Cardiac septum (tissue), 1 donor: ENCODE results near the gene ECEL1. TPM values are rescaled to one million over a fixed set of nuclear protein-coding genes. Genes with fewer than 3 reads are reported as not detected.
"Not testable (repeated sequence)": the region's sequence is repeated elsewhere in the genome, so short reads cannot be mapped to it uniquely, and the experiment has no call there.

Source experiments
- DNase-seq: peaks from one replicate; pipeline ENCODE4 v3.0.0-alpha.2; 2020; ENCODE audit warnings: low spot score
- intact Hi-C: fragments of 100-400 bp; cut with DNase I; formaldehyde crosslinking; loops from one replicate; pipeline ENCODE4 v1.14.0; 2022
- total RNA-seq: library from RNA; stranded (reverse); fragmentation: NEBNext Ultra II Directional; extraction: Animal tissue kit (Norgen Biotek cat#: 25700); gene quantifications from one replicate; pipeline ENCODE4 v1.2.1, GENCODE V29; 2021
- donor health status: DM: no; HTN: no; CAD: no.

Gene ECEL1
- total RNA-seq, 1 donor from 2014 or later, result 0.27 TPM

DNA sequence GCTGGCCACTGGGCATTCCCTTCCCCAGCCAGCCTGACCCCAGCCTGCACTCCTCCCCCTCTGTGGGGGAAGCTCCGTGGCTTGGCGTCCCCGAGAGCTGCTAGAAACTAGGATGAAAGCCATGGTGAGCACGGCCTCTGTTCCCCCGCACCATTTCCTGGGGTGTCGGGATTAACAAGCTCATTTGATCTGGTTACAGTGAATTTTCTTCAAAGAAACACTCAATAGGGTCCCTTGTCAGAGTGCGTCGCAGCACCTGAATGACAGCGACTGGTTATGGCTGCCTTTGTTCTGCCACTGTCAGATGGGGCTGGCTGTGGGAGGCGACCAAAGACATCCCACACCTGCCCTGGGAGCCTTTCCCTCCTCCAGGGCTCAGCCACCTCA lies 39.3 kb downstream of the ECEL1 start:
- intact Hi-C loops, result no loop called here
- no peak for DNase-seq

DNA sequence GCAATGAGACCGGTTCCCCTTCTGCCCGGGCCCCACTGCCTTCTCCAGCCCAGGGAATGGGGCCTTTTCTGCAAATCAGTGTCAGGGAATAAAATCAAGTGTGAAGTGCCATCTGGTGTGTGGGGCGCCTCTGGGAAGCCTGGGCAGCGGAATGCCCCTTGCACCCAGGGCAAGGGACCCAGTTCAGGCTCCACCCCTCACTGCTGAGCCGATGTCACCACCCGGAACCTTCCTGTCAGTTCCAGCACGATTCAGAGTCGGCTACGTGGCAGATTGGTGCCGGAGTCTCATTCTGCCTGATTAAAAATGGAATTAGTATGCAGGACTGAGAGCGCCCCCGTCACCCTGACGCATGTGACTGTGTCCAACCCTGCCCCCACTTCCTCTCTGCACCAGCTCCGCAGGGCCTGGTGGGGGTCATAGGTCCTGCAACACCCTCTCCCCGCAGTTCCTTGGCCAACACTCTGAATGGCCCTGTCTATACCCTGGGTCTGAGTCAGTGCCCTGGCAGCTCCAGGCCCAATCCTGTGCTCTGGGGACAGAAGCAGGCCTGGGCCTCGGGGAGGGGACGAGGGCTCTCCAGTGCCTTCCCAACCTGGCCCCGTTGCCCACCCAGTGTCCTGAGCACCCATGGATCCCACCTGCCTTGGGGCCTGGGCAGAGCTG lies 39.9 kb downstream of the ECEL1 start:
- intact Hi-C loops, result loop anchor here (2.0 kb wide), 1 partner anchor 75 kb away; no protein-coding TSS in a partner anchor
- DNase-seq, result no peak

DNA sequence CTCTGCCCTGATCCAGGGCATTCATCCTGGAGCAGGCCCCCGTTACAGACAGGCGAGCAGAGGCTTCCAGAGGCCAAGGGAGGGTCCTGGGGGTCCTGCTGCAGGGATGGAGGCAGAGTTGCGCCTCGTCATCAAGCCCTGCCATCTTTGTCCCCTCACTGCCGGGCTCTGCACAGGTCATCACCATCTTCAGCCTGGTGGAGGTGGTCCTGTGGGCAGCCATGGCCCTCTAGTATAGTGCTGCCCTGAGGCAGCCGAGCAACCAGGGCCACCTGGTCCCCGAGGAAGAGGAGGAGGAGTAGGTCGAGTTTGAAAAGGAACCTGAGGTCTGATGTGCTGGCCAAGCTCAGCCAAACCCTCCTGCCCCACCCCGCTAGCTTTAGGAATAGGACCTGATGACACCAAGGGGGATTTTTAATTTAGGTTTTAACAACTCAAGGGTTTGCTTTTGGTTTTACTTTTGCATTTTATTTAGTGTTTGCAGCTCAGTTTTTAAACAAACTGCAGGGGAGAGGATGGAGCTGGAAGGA lies 40.5 kb downstream of the ECEL1 start:
- intact Hi-C loops, result loop anchor here (2.0 kb wide), 1 partner anchor 76 kb away; no protein-coding TSS in a partner anchor
- DNase-seq, result no peak

DNA sequence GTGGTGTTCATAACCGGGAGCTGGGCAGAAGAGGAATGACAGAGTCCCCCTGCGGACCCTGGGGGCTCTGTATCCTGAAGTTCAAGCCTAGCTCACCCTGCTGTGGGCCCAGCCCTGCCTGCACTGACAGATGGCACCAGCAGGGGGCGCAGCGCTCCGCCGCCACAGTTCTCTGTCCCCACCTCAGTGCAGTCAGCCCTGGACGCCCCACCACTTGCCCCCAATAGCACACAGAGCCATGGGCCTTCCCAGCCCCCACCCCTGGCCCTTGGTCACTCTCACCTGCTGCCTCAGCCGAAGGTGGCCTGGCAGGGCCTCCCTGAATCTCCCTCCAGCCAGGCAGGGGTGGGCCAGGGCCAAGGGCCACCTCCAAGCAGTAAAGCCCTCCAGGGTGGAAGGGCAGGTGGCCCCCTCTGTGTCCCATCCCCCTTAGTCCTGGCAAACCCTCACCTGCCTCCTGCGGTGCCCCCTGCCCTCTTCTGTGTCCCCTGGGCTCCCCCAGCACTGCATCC lies 41.3 kb downstream of the ECEL1 start:
- not testable (repeated sequence) for DNase-seq
- intact Hi-C loops, result loop anchor here (2.0 kb wide), 1 partner anchor 76 kb away; no protein-coding TSS in a partner anchor

DNA sequence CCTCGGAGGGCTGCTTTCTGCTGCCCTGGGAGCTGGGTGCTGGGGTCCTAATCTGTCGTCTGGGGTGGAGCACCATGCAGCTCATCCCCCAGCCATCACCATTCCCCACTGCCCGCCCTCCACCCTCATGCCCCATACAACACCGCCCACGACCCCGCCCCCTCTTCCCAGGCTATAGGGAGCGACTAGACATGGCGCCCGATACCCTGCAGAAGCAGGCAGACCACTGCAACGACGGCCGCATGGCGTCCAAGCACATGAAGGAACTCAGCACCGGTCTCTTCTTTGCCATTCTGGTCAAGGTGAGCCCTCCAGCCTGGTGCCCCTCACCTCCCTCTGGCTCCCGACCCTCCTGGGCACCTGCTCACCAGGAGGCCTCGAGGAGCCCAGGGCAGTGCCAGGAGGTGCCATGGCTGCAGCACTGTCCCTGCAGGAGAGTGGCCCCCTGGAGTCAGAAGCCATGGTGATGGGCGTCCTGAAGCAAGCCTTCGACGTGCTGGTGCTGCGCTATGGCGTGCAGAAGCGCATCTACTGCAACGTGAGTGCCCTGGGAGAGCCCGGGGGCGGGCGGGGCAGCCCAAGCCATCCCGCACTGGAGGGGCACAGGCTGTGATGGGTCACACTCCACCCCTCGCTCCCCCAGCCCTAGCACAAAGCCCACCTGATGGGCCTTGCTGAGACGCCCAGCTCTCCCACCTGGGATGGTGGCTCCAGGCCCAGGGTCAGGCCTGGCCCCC lies 42.3 kb downstream of the ECEL1 start:
- intact Hi-C loops, DNase-seq: not testable (repeated sequence)

DNA sequence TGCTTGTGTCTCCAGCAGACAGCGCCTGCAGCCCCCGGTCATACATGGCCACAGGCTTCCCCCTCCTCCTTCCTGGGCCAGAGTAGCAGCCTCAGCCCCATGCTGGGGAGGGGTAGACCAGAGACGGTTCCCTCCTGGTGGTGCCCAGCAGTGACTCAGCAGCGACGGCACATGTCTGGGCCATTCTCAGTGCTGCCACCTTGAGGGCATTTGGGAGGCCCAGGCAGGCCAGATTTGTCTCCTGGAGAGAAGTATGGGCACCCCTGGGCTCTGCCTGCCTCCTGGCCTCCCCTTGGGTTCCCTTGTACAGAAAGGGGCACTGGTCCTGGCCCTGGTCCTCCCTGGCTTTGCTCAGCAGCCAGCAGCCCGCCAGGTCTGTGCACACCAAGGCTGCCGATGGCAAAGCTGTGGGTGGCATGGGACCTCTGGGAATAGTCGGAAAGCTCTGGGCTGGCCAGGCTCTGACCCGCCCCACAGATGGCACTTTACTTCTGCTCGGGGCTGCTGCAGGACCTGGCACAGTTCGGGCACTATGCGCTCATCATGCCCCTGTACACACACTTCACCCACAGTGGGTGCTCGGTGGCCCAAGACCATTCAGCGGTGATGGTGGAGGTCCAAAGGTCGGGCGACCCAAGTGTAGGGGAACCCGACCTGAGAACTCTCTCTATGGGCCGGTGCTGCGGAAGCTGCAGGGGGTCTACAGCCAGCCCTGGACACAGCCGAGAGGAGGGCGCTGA lies 43.1 kb downstream of the ECEL1 start:
- DNase-seq, result no peak
- intact Hi-C loops, result no loop called here

DNA sequence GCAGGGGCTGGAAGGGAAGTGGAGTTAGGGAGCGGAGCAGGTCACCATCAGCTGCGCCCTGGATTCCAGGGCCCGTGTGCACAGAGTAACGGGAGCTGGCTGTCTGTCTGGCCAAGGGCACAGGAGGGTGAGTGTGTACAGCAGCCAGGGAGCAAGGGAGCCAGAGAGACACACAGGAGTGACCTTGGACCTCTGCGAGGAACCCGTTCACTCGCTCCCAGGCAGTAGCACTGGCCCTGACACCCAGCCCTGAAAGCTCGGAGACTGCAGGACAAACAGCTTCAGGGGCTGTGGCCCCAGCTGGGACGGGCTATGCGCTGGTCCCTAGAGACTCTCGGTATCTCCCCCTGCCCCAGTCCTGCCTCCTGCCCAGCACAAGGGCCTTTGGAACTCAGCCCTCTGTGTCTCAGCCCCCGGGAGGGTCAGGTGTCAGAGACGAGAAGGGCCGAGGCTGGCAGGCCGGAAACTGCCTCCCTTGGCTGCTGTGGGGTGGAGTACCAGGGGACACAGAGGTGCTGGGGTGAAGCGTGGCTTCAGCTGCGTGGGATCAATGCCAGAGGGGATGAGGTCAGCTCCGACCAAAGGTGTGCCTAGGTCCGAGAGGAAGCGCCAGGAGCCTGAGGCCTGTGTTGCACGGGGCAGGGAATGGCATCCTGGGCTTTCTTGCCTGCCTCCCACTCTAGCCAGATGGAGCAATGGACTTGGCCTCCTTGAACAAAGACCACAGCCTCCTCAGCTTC lies 43.8 kb downstream of the ECEL1 start:
- DNase-seq, intact Hi-C loops: not testable (repeated sequence)

DNA sequence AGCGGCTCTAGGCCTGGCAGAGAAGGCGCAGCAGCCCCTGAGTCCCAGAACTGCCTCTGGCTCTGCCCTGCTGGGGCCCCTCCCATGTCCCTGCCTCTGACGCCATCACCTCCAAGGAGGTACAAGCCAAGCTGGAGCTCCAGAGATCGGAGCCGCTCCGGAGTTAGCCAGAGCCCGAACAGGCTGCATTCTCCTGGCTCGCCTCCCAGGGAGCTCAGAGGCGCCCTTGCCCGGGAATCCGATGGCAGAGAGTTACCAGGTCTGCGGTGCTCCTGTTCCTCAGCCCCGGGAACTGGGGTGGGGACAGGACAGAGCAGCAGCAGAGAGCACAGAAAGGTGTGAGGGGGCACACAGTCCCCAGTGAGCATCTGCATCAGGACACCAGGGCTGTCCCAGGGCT lies 44.6 kb downstream of the ECEL1 start:
- DNase-seq, intact Hi-C loops: not testable (repeated sequence)

DNA sequence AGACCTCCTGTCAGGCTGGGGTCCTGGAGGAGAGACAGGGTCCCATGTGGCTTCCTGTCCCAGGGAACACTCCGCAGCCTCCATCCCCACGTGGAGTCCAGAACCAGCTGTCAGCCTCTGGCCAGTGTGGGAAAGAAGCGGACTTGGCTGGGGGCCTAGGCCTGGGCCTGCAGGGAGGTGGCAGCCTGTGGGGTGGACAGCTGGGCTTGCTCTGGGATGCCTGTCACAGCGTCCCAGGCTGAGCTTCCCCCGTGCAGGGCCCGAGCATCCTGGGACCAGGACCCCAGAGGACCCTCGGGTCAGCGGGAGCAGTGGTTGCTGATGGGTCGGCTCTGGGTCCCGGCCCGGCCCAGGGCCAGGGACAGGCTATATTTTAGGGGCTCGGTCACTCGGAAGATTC lies 45.2 kb downstream of the ECEL1 start:
- intact Hi-C loops, result not testable (repeated sequence)
- peak; percentile 50 for DNase-seq

DNA sequence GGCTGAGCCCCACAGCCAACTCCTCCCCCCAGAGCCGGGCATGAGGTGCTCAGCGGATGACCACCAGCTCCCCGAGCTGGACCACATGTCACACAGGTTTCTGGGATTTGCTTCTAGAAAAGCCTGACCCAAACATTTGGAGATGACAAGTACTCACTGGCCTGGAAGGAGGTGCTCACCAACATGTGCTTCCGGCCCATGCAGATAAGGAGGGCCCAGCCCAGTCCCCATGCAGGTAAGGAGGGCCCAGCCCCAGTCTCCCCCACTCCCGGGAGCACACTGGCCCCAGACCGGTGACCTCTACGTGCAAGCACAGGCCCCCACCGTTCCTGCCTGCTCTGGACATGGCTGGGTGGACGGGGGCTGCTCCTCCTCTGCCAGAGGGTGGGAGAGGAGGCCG lies 45.7 kb downstream of the ECEL1 start:
- intact Hi-C loops, result loop anchor here (2.0 kb wide), 1 partner anchor 535 kb away; no protein-coding TSS in a partner anchor
- peak; percentile 54 for DNase-seq

DNA sequence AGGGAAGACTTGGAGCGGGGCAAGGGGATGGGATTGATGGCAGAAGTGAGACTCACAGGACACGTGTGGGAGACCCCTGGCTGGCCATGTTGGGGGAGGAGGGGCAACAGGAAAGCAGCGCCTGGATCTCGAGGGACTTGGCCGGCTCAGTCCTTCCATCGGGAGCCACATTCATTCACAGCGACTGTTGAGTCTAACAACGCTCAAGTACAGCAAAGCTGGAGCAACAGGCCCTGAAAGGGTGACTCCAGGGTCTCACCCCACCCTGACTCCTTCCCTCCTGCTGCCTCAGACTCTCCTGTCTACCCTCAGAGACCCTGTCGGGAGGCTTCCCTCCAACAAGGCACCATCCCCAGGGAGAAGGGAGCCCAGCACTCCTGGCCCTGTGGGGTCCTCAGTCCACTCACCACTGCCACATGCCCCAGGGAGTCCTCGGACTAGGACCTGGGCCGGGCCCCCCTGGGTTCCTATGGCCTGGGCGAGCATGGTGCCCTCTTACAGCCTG lies 46.4 kb downstream of the ECEL1 start:
- intact Hi-C loops, result loop anchor here (2.0 kb wide), 1 partner anchor 534 kb away; no protein-coding TSS in a partner anchor
- DNase-seq, result peak; percentile 60

DNA sequence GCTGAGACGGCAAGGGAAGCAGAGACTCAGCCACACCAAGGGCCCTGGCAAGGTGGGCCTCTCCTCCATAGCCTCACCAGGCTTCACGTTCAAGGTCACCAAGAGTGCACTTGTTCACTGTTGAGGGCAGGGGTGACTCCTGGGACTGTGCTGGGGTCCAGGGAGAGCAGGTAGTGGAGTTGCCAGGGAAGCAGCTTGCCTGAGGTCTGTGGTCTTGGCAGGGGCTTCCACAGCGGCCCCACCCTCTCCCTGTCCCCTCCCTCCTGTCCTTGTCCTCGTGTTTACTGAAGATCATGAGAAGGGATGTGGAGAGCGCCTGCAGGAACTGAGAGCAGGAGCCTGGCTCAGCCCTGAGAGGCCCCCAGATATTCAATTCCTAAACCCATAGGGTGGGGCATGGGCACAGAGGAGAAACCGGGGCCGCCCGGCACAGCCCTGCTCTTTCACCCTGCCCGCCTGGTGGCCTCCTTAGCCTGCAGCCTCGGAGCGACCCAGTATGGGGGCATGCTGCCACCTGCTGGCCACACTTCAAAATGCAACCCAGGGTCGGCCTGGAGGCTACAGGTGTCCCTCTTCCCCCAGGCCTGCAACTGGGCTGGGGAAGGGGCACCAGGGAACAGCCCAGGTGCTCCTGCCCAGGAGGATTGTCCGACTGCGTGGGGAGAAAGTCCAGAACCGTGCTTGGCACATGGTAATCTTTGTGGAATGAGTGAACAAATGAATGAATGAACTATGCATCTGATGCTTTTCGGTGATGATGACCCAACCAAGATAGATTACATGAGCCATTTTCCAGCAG lies 47.2 kb downstream of the ECEL1 start:
- intact Hi-C loops, result loop anchor here (2.0 kb wide), 1 partner anchor 534 kb away; no protein-coding TSS in a partner anchor
- peak; percentile 92 for DNase-seq

DNA sequence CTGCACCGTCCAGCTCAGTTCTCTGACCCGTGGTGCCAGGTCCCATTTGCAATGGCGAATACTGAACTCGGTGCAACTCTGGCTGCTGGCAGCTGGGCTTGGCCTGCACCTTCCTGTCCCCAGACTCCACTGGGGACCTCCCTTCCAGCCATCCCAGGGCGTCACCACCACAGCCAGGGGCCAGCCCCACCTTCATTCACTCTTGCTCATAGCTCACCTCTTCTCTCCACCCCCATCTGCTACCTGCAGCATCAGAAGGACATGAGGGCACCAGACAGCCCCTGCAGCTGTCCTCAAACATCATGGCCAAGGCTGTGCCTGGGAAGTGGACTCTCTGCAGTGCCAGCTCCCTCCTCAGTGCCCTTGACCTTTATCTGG lies 47.9 kb downstream of the ECEL1 start:
- peak; percentile 24 for DNase-seq

DNA sequence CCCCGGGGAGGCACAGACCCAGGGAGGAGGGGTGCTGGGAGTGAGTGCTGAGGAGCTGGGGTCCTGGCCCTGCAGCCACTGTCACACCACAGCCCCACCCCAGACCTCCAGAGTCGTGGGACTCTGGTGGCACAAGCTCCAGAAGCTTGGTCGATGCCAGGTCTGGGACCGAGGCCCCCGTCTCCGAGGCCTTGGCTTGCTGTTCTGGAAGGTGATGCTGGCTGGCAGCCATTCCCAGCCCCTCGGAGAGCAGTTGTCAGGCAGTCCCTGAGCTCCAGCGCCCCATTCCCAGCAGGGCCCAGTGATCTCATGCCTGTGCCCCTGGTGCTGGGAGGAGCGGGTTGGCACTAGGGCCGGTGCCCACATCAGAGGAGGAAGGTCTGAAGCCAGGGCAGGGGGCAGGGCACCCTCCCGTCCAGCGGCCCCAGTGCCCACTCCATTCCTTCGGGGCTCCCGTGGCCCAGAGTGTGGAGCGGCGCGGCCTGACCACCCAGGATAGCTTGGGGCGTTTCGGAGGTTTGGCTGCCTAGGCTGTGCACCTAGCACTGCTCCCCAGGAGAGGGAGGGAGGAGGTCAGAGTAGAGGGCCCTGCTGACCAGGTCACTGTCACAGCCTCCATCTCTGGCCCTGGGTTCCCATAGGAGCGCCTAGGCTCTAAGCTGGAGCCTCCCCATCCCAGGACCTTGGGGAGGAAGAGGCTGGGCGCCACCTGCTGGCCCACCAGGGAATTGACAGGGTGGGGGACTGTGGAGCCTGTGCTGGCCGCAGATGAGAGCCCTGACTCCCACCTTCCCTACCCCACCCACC lies 48.5 kb downstream of the ECEL1 start:
- peak; percentile 64 for DNase-seq
- intact Hi-C loops, result no loop called here

More for the DNA sequence above, 47.9 kb downstream of the ECEL1 start:
- intact Hi-C loops, result loop anchor here (2.0 kb wide), 1 partner anchor 533 kb away; no protein-coding TSS in a partner anchor

DNA sequence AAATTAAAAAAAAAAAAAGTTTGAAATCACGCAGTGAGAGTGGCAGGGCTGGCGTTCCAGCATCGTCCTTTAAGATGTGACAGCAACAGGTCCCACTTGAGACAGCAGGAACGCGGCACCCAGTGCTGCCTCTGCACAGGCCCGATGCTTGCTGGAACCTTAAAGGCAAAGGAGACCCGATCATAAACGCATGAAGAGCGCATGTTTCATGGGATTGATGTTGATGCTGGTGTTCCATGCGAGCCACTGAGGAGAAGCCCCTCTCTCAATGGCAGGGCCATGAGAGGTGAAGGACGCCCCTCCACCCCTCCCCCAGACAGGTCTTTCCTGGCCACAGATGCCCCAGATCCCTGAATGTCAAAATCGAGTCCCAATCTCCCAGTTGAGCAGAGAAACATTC lies 49.5 kb downstream of the ECEL1 start:
- intact Hi-C loops, result no loop called here
- peak; percentile 58 for DNase-seq

DNA sequence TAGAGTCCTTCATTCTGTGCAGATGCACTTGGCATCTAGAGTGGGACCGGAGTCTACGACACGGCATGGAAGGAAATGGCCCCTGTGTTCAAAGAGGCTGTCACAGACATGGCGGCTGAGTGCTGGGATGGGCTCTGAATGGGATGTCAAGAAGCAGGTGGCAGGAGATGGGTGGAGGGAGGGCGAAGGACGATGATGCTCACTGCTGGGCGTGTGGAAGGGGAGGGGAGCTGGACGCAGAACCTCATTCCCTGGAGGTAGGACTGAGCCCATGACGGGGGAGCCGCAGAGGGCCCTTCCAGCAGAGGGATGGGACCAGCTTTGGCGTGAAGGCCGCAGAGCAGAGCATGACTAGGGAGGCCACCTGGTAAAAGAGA lies 50.5 kb downstream of the ECEL1 start:
- intact Hi-C loops, result no loop called here
- DNase-seq, result peak; percentile 67
